ENCODE measurements around the gene FNBP1. TPM values are rescaled to one million over a fixed set of nuclear protein-coding genes. Genes with fewer than 3 reads are reported as not detected.

FNBP1 gene
- total RNA-seq, 2 experiments from 2014 or later, result 206 to 247 TPM

DNA sequence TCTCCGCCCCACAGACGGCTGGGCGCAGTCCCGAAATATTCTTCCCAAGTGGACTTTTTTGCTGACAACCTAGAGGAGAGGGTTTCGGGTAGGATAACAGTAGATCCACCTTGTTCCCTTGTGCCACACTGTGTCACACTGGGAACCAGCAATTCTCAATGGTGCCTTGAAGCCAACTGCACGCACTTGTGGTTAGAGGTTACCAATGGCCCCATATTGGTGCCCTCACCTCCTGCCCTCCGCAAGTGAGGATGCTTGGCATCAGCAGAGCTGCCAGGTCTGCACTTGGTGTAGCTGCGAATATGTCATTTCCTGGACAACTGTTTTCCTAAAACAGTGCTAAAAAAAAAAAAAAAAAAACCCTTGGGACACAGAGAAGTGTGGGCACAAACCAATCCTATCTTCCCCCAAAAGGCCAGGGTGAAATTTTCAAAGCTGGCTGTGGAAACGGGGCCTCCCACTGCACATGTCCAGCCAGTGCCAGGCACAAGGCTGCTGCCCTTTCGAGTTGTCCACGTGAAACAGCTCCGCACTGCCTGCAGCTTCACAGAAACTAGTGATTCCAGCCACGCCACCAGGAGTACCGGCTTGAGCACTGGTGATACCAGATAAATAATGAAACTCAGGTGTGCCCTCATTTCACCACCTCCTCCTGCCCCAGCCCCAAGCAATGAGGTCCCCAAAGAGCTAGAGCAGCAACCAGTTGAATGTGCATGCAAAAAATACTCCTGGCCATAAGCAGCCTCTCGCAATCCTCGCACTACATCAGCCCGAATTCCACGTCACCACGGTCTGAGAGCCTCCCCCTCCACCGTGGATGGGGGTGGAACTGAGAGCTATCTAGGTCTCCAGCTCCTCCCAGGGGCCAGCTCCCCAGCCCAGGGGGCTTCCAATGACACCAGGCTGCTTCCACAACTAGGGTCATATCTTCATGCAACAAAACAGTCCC lies 156.5 kb downstream of the FNBP1 start:
- Mint-ChIP-seq H3K36me3 (ENCODE audit: low read depth) (peaks cover 66% of the 10 kb centered on the region), H3K9me3 (no peaks in the 10 kb centered on the region), H3K4me3 (peak overlapping the region; percentile 83), H3K27ac (peak overlapping the region; percentile 98), H3K27me3 (no peaks in the 10 kb centered on the region), H3K4me1 (peaks cover 71% of the 10 kb centered on the region)
- CTCF ChIA-PET, result interaction anchor here (0.6 to 1.9 kb wide), 30 partner anchors 10 to 181 kb away, joined by 3 to 22 read pairs (median 4); partner anchors contain the start of genes FNBP1 and GPR107
- peak; percentile 70 for DNase-seq
- POLR2A ChIA-PET, result interaction anchor here (0.6 to 0.9 kb wide), 4 partner anchors 18 to 158 kb away, joined by 3 to 12 read pairs (median 4); no protein-coding TSS in a partner anchor

DNA sequence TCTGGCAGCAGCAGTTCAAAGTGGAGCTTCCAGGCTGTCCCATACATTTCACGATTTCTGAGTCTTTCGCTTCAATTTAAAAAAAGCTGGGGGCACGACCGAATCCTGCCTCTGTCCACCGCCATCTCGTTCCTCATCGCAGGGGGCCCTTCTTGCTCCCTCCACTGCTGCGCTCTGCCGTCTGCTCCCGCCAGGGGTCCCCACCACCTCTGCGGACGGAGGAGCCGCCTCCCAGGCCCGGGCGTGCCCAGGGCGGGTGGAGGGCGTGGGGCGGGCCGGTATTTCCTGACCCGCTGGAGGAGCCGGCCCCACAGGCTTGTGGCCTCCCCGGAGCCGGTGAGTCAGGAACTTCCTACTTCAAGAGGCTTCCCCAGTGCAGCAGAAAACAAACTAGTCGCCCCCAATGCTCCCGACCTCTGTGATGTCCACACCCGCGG lies 157.3 kb downstream of the FNBP1 start:
- peak overlapping the region; percentile 98 for H3K27ac Mint-ChIP-seq
- ChIA-PET POLR2A (interaction anchor here (0.5 kb wide), 1 partner anchor 31 kb away, joined by 5 read pairs; no protein-coding TSS in a partner anchor), CTCF (interaction anchor here (0.6 to 1.9 kb wide), 25 partner anchors 9 to 182 kb away, joined by 3 to 22 read pairs (median 4); partner anchors contain the start of gene GPR107)
- H3K4me1 Mint-ChIP-seq, result peaks cover 63% of the 10 kb centered on the region
- peaks cover 66% of the 10 kb centered on the region for H3K36me3 Mint-ChIP-seq (ENCODE audit: low read depth)
- no peaks in the 10 kb centered on the region for H3K9me3 Mint-ChIP-seq
- no peaks in the 10 kb centered on the region for H3K27me3 Mint-ChIP-seq
- peak overlapping the region; percentile 83 for H3K4me3 Mint-ChIP-seq
- DNase-seq, result peak; percentile 90

DNA sequence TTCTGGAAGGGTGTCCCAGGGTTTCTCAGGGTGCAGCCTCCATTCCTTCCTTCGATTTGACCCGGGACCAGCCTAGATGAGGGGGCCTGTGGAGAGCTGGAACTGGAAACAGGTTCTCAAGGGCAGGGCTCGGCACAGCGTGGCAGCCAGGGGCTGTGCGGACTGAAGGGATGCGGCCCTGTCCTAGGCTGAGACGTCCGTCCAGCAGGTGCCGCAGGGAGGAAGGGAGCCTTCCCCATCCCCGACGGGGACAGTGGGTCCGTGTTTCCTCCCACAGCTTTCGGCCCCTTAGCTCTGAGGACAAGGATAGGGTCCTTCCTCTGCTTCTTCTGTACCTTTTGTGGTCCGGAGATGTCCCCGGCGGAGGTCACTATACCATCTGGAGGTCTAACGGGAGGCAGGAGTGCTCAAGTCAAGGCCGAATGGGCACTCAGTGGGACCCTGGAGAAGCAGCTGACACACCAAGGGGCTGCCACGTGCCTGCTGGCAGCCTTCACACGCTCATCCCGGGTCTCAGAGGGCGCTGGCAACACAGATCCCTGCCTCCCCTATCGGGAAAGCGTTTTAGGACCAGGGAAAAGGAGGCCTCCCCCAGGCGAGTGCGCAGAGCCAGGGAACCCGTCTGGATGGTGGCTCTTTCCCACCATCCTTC lies 157.8 kb downstream of the FNBP1 start:
- POLR2A ChIA-PET, result interaction anchor here (0.5 kb wide), 1 partner anchor 30 kb away, joined by 5 read pairs; no protein-coding TSS in a partner anchor
- CTCF ChIA-PET, result interaction anchor here (0.6 to 1.9 kb wide), 26 partner anchors 9 to 222 kb away, joined by 3 to 22 read pairs (median 4); partner anchors contain the start of gene GPR107
- Mint-ChIP-seq H3K27ac (peak overlapping the region; percentile 98), H3K4me1 (peaks cover 60% of the 10 kb centered on the region), H3K36me3 (ENCODE audit: low read depth) (peaks cover 66% of the 10 kb centered on the region), H3K9me3 (no peaks in the 10 kb centered on the region), H3K27me3 (no peaks in the 10 kb centered on the region), H3K4me3 (peak overlapping the region; percentile 83)
- DNase-seq, result peak; percentile 45

DNA sequence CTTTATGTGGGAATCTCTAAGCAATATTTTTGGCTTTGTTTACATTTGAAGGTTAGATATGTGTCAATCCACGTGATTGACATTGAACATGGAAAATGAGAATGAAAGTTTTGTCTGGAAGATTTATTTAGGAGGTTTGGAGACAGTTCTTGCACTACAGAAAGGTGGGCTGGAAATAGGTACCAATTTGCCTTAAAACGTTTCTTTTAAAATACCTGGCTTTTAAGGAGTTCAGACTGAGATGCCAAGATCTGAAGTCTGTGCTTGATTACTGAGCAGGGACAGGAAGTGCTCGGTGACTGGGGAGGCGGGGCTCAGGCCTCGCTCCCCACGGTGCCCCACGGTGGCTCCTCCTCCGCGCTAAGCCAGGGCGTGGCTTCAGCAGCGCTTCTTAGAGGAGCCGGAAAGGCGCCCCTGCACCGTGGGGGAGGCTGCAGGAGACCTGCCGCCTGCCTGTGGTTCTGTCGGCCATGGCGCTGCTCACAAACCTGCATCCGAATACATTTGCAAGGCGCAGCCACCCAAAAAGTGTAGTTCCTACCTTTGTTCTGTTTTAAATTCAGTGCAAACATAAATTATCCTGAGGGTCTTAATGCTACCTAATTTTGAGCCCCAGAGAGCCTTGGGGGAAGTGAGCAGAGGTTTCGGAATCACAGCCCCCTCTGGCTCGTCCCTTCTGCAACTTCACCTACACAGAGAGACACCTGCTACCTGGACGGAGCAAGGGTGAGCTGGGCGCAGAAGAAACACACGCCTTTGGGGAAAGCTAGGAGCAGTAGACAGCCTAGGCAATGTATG lies 158.6 kb downstream of the FNBP1 start:
- Mint-ChIP-seq H3K9me3 (no peaks in the 10 kb centered on the region), H3K36me3 (ENCODE audit: low read depth) (peaks cover 61% of the 10 kb centered on the region), H3K4me1 (peaks cover 53% of the 10 kb centered on the region), H3K4me3 (peak overlapping the region; percentile 83), H3K27me3 (no peaks in the 10 kb centered on the region), H3K27ac (peak overlapping the region; percentile 98)
- POLR2A ChIA-PET, result no interaction called here
- CTCF ChIA-PET, result interaction anchor here (0.9 to 1.8 kb wide), 19 partner anchors 8 to 223 kb away, joined by 3 to 22 read pairs (median 5); partner anchors contain the start of gene GPR107
- peak; percentile 98 for DNase-seq

DNA sequence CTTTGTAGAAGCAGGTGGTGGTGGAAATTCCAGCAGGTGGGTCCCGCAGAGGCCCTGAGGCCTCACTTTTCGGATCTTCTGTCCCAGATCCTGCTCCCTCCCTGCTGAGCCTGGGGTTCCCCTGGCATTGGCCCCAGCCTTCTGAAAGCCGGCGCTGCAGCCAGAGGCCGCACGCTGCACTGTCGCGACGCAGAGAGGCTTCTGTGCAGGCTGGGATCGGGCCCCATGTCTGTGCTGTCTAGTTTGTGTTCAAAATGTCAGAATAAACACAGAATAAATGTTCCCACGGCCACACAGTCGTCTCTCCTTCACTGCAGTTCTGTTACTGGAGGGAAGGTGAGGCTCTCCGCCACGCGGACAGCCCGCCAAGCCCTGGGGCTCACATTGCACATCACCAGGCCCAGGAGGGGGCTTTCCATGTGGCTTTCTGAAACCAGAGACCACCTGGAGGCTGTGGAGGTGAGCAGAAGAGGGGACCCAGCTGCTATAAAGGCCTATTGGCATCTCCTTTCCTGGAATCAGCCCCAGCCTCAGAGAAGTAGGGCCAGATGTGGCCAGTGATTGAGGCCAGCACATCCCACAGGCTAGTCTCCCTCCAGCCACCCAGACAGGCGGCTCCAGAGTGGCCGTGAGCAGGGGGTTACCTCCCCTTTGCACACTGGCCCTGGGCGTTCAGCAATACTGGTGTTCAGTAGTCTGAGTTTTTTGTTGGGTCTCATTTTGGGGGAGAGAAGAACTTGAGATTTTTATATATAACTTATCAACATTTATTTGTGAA lies 161.3 kb downstream of the FNBP1 start:
- H3K4me3 Mint-ChIP-seq, result no peak overlapping the region
- peaks cover 34% of the 10 kb centered on the region for H3K4me1 Mint-ChIP-seq
- peak overlapping the region; percentile 25 for H3K27ac Mint-ChIP-seq
- DNase-seq, result no peak
- POLR2A ChIA-PET, result no interaction called here
- H3K9me3 Mint-ChIP-seq, result no peaks in the 10 kb centered on the region
- H3K36me3 Mint-ChIP-seq (ENCODE audit: low read depth), result peaks cover 53% of the 10 kb centered on the region
- no peaks in the 10 kb centered on the region for H3K27me3 Mint-ChIP-seq
- CTCF ChIA-PET, result no interaction called here

DNA sequence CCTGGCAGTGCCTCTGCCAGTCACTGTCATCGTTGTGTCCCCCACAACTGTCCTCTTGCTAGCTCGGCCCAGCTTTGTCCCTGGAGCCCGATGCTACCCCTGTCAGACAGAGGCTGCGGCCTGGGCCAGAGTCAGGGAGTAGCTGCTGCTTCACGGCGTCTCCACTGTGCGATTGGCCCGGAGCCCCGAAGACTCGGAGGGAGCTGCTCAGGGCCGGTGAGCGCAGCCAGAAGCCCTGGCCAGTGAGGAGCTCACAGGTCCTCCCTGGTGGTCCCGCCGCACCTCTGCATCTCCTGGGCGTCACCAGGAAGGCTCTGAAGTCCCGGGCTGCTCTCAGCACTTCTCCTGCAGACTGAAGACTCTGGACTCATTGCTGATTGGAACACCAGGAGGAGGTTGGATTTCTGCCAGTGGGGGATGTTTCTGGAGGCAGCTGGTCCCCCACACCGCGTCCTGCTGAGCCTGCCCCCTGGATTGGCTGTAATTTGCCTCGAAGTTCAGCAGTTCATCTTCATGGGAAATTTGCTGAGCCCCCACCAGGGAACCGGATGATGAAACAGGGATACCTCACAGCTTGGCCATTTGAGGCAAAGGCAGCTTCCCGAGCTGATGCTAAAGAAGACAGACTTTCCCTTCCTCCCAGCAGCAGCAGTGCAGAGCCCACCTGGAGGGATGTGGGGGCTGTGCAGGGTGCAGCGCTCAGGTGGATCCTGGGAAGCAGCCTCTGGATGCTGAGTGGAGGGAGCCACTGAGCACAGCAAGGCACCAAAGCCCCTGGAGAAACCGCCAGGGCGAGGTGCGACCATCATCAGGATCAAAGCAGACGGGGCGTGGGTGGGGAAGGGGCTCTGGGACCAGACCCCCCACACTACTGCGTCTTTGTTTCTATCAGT lies 162.1 kb downstream of the FNBP1 start:
- Mint-ChIP-seq H3K4me3 (no peak overlapping the region), H3K27ac (no peak overlapping the region), H3K9me3 (no peaks in the 10 kb centered on the region), H3K27me3 (no peaks in the 10 kb centered on the region), H3K36me3 (ENCODE audit: low read depth) (peaks cover 54% of the 10 kb centered on the region), H3K4me1 (peaks cover 31% of the 10 kb centered on the region)
- ChIA-PET POLR2A (no interaction called here), CTCF (interaction anchor here (2.7 kb wide), 1 partner anchor 12 kb away, joined by 9 read pairs; no protein-coding TSS in a partner anchor)
- no peak for DNase-seq

DNA sequence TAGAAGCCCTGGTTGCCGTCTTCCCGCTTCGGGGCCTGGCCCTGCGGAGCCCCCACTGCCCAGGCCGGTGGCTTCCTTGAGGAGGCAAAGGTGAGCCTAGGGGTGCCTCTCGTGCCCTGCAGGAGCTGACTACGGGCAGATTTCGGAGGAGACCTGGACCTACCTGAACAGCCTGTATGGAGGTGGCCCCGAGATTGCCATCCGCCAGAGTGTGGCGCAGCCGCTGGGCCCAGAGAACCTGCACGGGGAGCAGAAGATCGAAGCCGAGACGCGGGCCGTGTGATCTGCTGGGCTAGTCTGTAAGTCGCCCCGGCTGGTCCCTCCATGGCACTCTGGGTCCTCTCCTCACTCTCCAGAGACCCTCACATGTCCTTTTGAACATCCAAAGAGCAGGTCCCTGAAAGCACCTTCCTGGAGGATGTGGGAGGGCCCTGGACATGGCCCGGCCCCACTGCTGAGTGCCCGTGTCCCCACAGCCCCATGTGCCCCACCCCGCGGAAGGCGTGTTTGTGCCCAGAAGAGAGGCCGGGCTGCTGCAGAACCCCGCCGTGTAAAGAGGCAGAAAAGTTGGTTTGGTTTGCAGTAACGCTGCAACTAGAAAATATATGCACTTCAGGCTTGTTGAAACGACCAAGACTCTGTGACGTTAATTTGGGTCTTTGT lies 162.9 kb downstream of the FNBP1 start:
- H3K36me3 Mint-ChIP-seq (ENCODE audit: low read depth), result peaks cover 50% of the 10 kb centered on the region
- H3K9me3 Mint-ChIP-seq, result no peaks in the 10 kb centered on the region
- CTCF ChIA-PET, result interaction anchor here (2.7 kb wide), 1 partner anchor 11 kb away, joined by 9 read pairs; no protein-coding TSS in a partner anchor
- POLR2A ChIA-PET, result no interaction called here
- DNase-seq, result no peak
- H3K27me3 Mint-ChIP-seq, result no peaks in the 10 kb centered on the region
- peaks cover 29% of the 10 kb centered on the region for H3K4me1 Mint-ChIP-seq
- no peak overlapping the region for H3K4me3 Mint-ChIP-seq
- no peak overlapping the region for H3K27ac Mint-ChIP-seq

DNA sequence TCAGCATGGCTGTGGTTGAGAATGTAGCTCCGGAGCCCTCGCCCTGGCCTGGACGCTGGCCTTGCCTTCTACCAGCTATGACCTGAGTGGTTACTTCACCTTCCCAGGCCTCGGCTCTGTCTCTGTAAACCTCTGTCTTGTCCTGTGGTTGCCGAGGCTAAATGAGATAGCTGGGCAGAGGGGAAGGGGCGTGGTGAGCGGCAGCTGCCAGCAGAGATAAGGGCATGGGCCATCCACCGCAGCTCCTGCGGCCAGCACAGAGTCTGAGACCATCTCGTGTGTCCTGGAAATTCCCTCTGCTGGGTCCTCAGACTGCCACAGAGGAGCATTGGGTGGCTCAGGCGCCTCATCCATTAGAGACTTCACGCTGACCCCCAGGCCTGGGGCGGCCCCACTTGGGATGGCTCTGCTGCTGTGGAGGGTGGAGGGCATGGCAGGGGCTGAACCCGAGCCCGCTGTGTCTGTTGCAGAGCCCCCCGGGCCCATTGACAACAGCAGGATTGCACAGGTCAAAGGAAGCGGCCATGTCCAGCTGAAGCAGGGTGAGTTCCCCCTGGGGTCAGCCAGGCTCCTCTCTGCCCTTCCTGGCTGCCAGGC lies 163.8 kb downstream of the FNBP1 start:
- Mint-ChIP-seq H3K4me1 (peaks cover 24% of the 10 kb centered on the region), H3K27ac (peak overlapping the region; percentile 54), H3K36me3 (ENCODE audit: low read depth) (peaks cover 48% of the 10 kb centered on the region), H3K27me3 (no peaks in the 10 kb centered on the region), H3K4me3 (no peak overlapping the region), H3K9me3 (no peaks in the 10 kb centered on the region)
- POLR2A ChIA-PET, result no interaction called here
- no peak for DNase-seq
- CTCF ChIA-PET, result interaction anchor here (2.7 kb wide), 1 partner anchor 10 kb away, joined by 9 read pairs; no protein-coding TSS in a partner anchor

DNA sequence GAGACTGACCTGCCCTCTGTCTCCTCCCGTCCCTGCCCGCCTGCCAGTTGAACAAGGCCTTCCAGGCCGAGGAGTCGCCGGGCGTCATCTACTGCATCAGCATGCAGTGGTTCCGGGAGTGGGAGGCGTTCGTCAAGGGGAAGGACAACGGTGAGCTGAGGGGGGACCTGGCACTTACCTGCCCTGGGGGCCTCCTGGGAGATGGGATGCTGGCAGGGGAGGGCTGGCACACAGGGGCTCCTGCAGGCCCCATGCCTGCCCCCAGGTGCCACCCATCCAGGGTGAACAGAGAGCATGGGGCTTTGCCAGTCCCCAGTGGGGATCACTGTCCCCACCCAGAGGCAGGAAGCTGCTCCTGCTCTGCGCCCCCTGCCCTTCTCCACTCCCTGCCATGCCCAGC lies 164.7 kb downstream of the FNBP1 start:
- no peaks in the 10 kb centered on the region for H3K27me3 Mint-ChIP-seq
- peaks cover 20% of the 10 kb centered on the region for H3K4me1 Mint-ChIP-seq
- H3K36me3 Mint-ChIP-seq (ENCODE audit: low read depth), result peaks cover 54% of the 10 kb centered on the region
- H3K4me3 Mint-ChIP-seq, result no peak overlapping the region
- H3K9me3 Mint-ChIP-seq, result no peaks in the 10 kb centered on the region
- no peak overlapping the region for H3K27ac Mint-ChIP-seq
- no peak for DNase-seq
- ChIA-PET POLR2A (no interaction called here), CTCF (interaction anchor here (0.9 to 2.7 kb wide), 2 partner anchors 9 to 10 kb away, joined by 3 to 9 read pairs; no protein-coding TSS in a partner anchor)

DNA sequence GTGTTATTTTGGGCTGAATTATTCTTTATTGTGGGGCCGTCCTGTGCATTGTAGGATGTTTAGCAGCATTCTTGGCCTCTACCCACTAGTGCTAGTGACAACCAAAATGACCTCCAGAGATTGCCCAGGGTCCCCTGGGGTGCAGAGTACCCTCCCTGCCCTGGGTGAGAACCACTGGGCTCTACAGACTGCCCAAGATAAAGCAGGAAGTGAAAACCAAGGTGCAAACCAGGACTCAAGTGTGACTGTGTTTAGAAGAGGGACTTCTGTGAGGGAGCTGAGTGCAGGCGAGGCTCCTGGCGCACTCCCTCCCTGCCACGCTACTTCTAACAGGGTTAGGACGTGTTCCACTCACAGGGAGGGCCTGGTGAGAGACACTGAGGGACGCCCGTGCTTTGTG lies 166.2 kb downstream of the FNBP1 start:
- no peaks in the 10 kb centered on the region for H3K27me3 Mint-ChIP-seq
- no peaks in the 10 kb centered on the region for H3K9me3 Mint-ChIP-seq
- CTCF ChIA-PET, result interaction anchor here (0.6 to 2.2 kb wide), 4 partner anchors 8 to 32 kb away, joined by 3 to 7 read pairs (median 4); no protein-coding TSS in a partner anchor
- peaks cover 26% of the 10 kb centered on the region for H3K4me1 Mint-ChIP-seq
- H3K36me3 Mint-ChIP-seq (ENCODE audit: low read depth), result peaks cover 59% of the 10 kb centered on the region
- no peak for DNase-seq
- peak overlapping the region; percentile 68 for H3K27ac Mint-ChIP-seq
- POLR2A ChIA-PET, result interaction anchor here (0.5 kb wide), 1 partner anchor 34 kb away, joined by 3 read pairs; no protein-coding TSS in a partner anchor
- H3K4me3 Mint-ChIP-seq, result no peak overlapping the region

All from activated CD4-positive, alpha-beta T cell treated with anti-CD3 and anti-CD28 coated beads, Interleukin-2, amount 10 ng/mL, durations not matched to agents 7 days and 5 days (primary cell).